HepG2 (cell line): Measurements from ENCODE around the gene TMEM200B. TPM values are rescaled to one million over a fixed set of nuclear protein-coding genes. Genes with fewer than 3 reads are reported as not detected.

Experiments
- ARNT2 ChIP-seq: sonication (generic); formaldehyde crosslinking; IDR thresholded peaks from 2 replicates; pipeline ENCODE4 v1.8.0; 2022; ENCODE audit warnings: mild to moderate bottlenecking, low read depth, missing genetic modification reagents, moderate library complexity
- CEBPB ChIP-seq: IDR thresholded peaks from 2 replicates; pipeline ENCODE4 v1.6.1; 2011; ENCODE audit warnings: low read depth, low read length, improper control_type of control experiment, borderline replicate concordance
- CEBPG ChIP-seq: IDR thresholded peaks from 2 replicates; pipeline ENCODE4 v1.6.1; 2016
- CHD4 ChIP-seq: fragments of 200-600 bp; sonication (generic); IDR thresholded peaks from 2 replicates; pipeline ENCODE4 v1.7.0; 2017; ENCODE audit warnings: mild to moderate bottlenecking, low read length, borderline replicate concordance
- FOXA1 ChIP-seq, 2 experiments: fragments of 450-650 bp in 1 of 2; sonication (generic) in 1 of 2; formaldehyde crosslinking in 1 of 2; IDR thresholded peaks; 2 replicates each; pipeline versions ENCODE4 v1.4.0 to v1.6.1; 2016 to 2020; ENCODE audit warnings: missing genetic modification reagents in 1 of 2
- HNF1B ChIP-seq: sonication (generic); formaldehyde crosslinking; IDR thresholded peaks from 2 replicates; pipeline ENCODE4 v1.5.1; 2020; ENCODE audit warnings: mild to moderate bottlenecking, moderate library complexity, missing genetic modification reagents
- MEF2D ChIP-seq: sonication (generic); formaldehyde crosslinking; IDR thresholded peaks from 2 replicates; pipeline ENCODE4 v1.5.1; 2020; ENCODE audit warnings: mild to moderate bottlenecking, missing genetic modification reagents
- POGZ ChIP-seq: sonication (generic); formaldehyde crosslinking; IDR thresholded peaks from 2 replicates; pipeline ENCODE4 v1.4.0; 2020; ENCODE audit warnings: mild to moderate bottlenecking, missing genetic modification reagents
- RCOR2 ChIP-seq: IDR thresholded peaks from 2 replicates; pipeline ENCODE4 v1.6.1; 2016; ENCODE audit warnings: missing biosample characterization, missing genetic modification reagents
- RFX5 ChIP-seq: IDR thresholded peaks from 2 replicates; pipeline ENCODE4 v1.6.1; 2011; ENCODE audit warnings: low read depth, low read length, improper control_type of control experiment
- RXRA ChIP-seq: sonication (generic); formaldehyde crosslinking; IDR thresholded peaks from 2 replicates; pipeline ENCODE4 v1.5.1; 2020; ENCODE audit warnings: missing genetic modification reagents
- ZFP90 ChIP-seq: sonication (generic); formaldehyde crosslinking; IDR thresholded peaks from 2 replicates; pipeline ENCODE4 v1.8.0; 2022; ENCODE audit warnings: missing genetic modification reagents, mild to moderate bottlenecking, inconsistent platforms, borderline replicate concordance
- ZKSCAN1 ChIP-seq: fragments of 150-350 bp; IDR thresholded peaks from 2 replicates; pipeline ENCODE4 v1.6.1; 2014; ENCODE audit warnings: low read length
- ZNF12 ChIP-seq: sonication (generic); formaldehyde crosslinking; IDR thresholded peaks from 2 replicates; pipeline ENCODE4 v1.5.0; 2020; ENCODE audit warnings: missing genetic modification reagents
- ZNF292 ChIP-seq: sonication (generic); formaldehyde crosslinking; IDR thresholded peaks from 2 replicates; pipeline ENCODE4 v1.8.1; 2022; ENCODE audit warnings: mild to moderate bottlenecking, low read depth, missing genetic modification reagents, borderline replicate concordance
- ZNF558 ChIP-seq: sonication (generic); formaldehyde crosslinking; IDR thresholded peaks from 2 replicates; pipeline ENCODE4 v1.9.0; 2022; ENCODE audit warnings: mild to moderate bottlenecking, missing genetic modification reagents, borderline replicate concordance
- ZNF569 ChIP-seq: sonication (generic); formaldehyde crosslinking; IDR thresholded peaks from 2 replicates; pipeline ENCODE4 v1.5.0; 2020; ENCODE audit warnings: mild to moderate bottlenecking, missing genetic modification reagents, moderate library complexity, borderline replicate concordance
- ZNF775 ChIP-seq: sonication (generic); formaldehyde crosslinking; IDR thresholded peaks from 2 replicates; pipeline ENCODE4 v1.4.0; 2020; ENCODE audit warnings: missing genetic modification reagents, mild to moderate bottlenecking, moderate library complexity, borderline replicate concordance
- polyA plus RNA-seq, 8 experiments: library from polyadenylated mRNA; depleted of rRNA in 3 of 8; stranded (reverse) in 7 of 8; unstranded in 1 of 8; fragments of >200 nt; fragmentation: Illumina TruSeq in 4 of 8; extraction: Trizol in 4 of 8; gene quantifications; 2 replicates each; pipeline versions ENCODE4 v1.2.1 to v1.2.3, GENCODE V29; 2011 to 2016; ENCODE audit warnings: low read depth in 4 of 8, missing spikeins in 1 of 8, mixed read lengths in 1 of 8; ENCODE audit not compliant: insufficient read depth in 1 of 8
- total RNA-seq, 5 experiments: library from RNA; depleted of rRNA; stranded (reverse); fragments of >200 nt; fragmentation: Illumina TruSeq; extraction: Trizol; gene quantifications; 2 replicates each; pipeline ENCODE4 v1.2.3, GENCODE V29; 2016; ENCODE audit warnings: low read depth in 1 of 5
- TF ChIP-seq, protein P1 (sequence below): IDR thresholded peaks from 2 replicates; pipeline ENCODE4 v1.6.1; 2016
- TF ChIP-seq, protein P2 (sequence below): sonication (generic); formaldehyde crosslinking; IDR thresholded peaks from 2 replicates; pipeline ENCODE4 v1.4.0; 2020; ENCODE audit warnings: missing genetic modification reagents

TMEM200B gene
- total and polyA plus RNA-seq, 2 of the 13 experiments (the other 11 are each of a cell fraction or from before 2014, with no cell fraction given): 1.1 to 1.4 TPM

GRCh38 chr1:29105822-29106221 is 17.9 kb downstream of the TMEM200B start (continued):
- TF ChIP-seq RFX5: no peak
- peak; percentile 54; the same call in 1 of the 2 replicates for TF ChIP-seq HNF1B
- TF ChIP-seq ZNF292 (CRISPR knock-in tag): no peak
- TF ChIP-seq CEBPG (CRISPR knock-in tag): peak; percentile 27; the same call in 1 of the 2 replicates
- TF ChIP-seq RCOR2: peak; percentile 51; the same call in 1 of the 2 replicates
- TF ChIP-seq CHD4: no peak
- no peak for TF ChIP-seq MEF2D (CRISPR knock-in tag)
- no peak for TF ChIP-seq ZNF775 (CRISPR knock-in tag)
- TF ChIP-seq, protein P1, sequence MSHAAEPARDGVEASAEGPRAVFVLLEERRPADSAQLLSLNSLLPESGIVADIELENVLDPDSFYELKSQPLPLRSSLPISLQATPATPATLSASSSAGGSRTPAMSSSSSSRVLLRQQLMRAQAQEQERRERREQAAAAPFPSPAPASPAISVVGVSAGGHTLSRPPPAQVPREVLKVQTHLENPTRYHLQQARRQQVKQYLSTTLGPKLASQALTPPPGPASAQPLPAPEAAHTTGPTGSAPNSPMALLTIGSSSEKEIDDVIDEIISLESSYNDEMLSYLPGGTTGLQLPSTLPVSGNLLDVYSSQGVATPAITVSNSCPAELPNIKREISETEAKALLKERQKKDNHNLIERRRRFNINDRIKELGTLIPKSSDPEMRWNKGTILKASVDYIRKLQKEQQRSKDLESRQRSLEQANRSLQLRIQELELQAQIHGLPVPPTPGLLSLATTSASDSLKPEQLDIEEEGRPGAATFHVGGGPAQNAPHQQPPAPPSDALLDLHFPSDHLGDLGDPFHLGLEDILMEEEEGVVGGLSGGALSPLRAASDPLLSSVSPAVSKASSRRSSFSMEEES (CRISPR knock-in tag): 0 out of 2 replicates have a peak, but pooled peaks have one; percentile 43
- TF ChIP-seq CEBPB: peak; percentile 43; the same call in 1 of the 2 replicates
- no peak for TF ChIP-seq ZNF558 (CRISPR knock-in tag)
- TF ChIP-seq FOXA1 (IDR thresholded peaks at IDR 0.05): no peak
- peak; percentile 88 for TF ChIP-seq FOXA1 (CRISPR knock-in tag; IDR thresholded peaks at IDR 0.05)
- no peak for TF ChIP-seq ZNF569
- TF ChIP-seq ZNF12: 0 out of 2 replicates have a peak, but pooled peaks have one; percentile 42
- TF ChIP-seq RXRA (CRISPR knock-in tag): no peak; the same call in 1 of the 2 replicates
- no peak for TF ChIP-seq ARNT2 (CRISPR knock-in tag)
- TF ChIP-seq ZFP90 (CRISPR knock-in tag): no peak
- TF ChIP-seq POGZ (CRISPR knock-in tag): peak; percentile 28; the same call in 1 of the 2 replicates
- TF ChIP-seq, protein P2, sequence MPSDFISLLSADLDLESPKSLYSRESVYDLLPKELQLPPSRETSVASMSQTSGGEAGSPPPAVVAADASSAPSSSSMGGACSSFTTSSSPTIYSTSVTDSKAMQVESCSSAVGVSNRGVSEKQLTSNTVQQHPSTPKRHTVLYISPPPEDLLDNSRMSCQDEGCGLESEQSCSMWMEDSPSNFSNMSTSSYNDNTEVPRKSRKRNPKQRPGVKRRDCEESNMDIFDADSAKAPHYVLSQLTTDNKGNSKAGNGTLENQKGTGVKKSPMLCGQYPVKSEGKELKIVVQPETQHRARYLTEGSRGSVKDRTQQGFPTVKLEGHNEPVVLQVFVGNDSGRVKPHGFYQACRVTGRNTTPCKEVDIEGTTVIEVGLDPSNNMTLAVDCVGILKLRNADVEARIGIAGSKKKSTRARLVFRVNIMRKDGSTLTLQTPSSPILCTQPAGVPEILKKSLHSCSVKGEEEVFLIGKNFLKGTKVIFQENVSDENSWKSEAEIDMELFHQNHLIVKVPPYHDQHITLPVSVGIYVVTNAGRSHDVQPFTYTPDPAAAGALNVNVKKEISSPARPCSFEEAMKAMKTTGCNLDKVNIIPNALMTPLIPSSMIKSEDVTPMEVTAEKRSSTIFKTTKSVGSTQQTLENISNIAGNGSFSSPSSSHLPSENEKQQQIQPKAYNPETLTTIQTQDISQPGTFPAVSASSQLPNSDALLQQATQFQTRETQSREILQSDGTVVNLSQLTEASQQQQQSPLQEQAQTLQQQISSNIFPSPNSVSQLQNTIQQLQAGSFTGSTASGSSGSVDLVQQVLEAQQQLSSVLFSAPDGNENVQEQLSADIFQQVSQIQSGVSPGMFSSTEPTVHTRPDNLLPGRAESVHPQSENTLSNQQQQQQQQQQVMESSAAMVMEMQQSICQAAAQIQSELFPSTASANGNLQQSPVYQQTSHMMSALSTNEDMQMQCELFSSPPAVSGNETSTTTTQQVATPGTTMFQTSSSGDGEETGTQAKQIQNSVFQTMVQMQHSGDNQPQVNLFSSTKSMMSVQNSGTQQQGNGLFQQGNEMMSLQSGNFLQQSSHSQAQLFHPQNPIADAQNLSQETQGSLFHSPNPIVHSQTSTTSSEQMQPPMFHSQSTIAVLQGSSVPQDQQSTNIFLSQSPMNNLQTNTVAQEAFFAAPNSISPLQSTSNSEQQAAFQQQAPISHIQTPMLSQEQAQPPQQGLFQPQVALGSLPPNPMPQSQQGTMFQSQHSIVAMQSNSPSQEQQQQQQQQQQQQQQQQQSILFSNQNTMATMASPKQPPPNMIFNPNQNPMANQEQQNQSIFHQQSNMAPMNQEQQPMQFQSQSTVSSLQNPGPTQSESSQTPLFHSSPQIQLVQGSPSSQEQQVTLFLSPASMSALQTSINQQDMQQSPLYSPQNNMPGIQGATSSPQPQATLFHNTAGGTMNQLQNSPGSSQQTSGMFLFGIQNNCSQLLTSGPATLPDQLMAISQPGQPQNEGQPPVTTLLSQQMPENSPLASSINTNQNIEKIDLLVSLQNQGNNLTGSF (CRISPR knock-in tag): no peak
- TF ChIP-seq ZKSCAN1: no peak
